Prostate gland (tissue), 2 donors: ENCODE data around the gene ARHGAP45. TPM values are rescaled to one million over a fixed set of nuclear protein-coding genes. Genes with fewer than 3 reads are reported as not detected.

Experiments
- DNase-seq: peaks from one replicate; pipeline ENCODE4 v3.0.0-alpha.2; 2019; ENCODE audit warnings: low spot score
- H3K27ac ChIP-seq, 2 donors: fragments of 200-600 bp; sonication (generic); 2 replicates each; pipeline ENCODE4 v1.5.1; 2017 to 2019
- H3K27me3 ChIP-seq: fragments of 200-600 bp; sonication (generic); replicated peaks from 2 replicates; pipeline ENCODE4 v1.5.1; 2019; ENCODE audit not compliant: insufficient read depth
- H3K36me3 ChIP-seq, 2 donors: fragments of 200-600 bp; sonication (generic); 1 replicate in 1 of 2; 2 replicates in 1 of 2; pipeline versions ENCODE4 v1.5.1 to v1.8.1; 2017 to 2019
- H3K4me1 ChIP-seq: fragments of 200-600 bp; sonication (generic); replicated peaks from 2 replicates; pipeline ENCODE4 v1.5.1; 2019
- H3K4me3 ChIP-seq, 2 donors: fragments of 200-600 bp; sonication (generic); 2 replicates each; pipeline ENCODE4 v1.5.1; 2017 to 2019
- H3K9me3 ChIP-seq: fragments of 200-600 bp; sonication (generic); 2 replicates; pipeline ENCODE4 v1.5.1; 2017
- POLR2A ChIP-seq: fragments of 450-650 bp; IDR thresholded peaks from one replicate; pipeline ENCODE4 v1.6.1; 2016; ENCODE audit warnings: antibody characterized with exemption, mild to moderate bottlenecking
- POLR2AphosphoS5 ChIP-seq: sonication (generic); formaldehyde crosslinking; IDR thresholded peaks from one replicate; pipeline ENCODE4 v1.6.1; 2017; ENCODE audit warnings: antibody characterized with exemption
- WGBS: methylation state at CpG from one replicate; pipeline ENCODE4 v1.1.5; 2018; 5-methylcytosine and 5-hydroxymethylcytosine counted together
- intact Hi-C: fragments of 100-400 bp; cut with DNase I; formaldehyde crosslinking; loops from one replicate; pipeline ENCODE4 v1.14.2; 2022
- total RNA-seq, 2 donors: library from RNA; depleted of rRNA; stranded (reverse); fragments of >200 nt; gene quantifications; one replicate each; pipeline ENCODE4 v1.1.0, GENCODE V29; 2016
- TF ChIP-seq, protein P1 (sequence below), 4 experiments: fragments of 200-600 bp in 2 of 4; fragments of 450-650 bp in 2 of 4; sonication (generic) in 2 of 4; IDR thresholded peaks; 1 replicate in 3 of 4; 2 replicates in 1 of 4; pipeline ENCODE4 v1.5.1; 2016 to 2019; ENCODE audit warnings: antibody characterized with exemption in 4 of 4, mild to moderate bottlenecking in 2 of 4, moderate library complexity in 2 of 4

The ARHGAP45 gene
- total RNA-seq, 2 donors from 2014 or later: 8.9 to 26.2 TPM

- Histone ChIP-seq H3K4me1 (no peaks in the 10 kb centered on the region), H3K27ac (no peak overlapping the region), H3K4me3 (no peak overlapping the region), H3K27me3 (no peaks in the 10 kb centered on the region), H3K9me3 (no peaks in the 10 kb centered on the region), H3K36me3 (peaks cover 0 to 6% of the 10 kb centered on the region in 2 donors)
- no peak for DNase-seq
- intact Hi-C loops: no loop called here
- TF ChIP-seq POLR2AphosphoS5: no peak
- no peak for TF ChIP-seq POLR2A
- 81% methylated on average over 21 of the region's 21 CpGs for WGBS
Measured at GRCh38 chr19:1086613-1087012, 19.6 kb downstream of the ARHGAP45 start.

DNA sequence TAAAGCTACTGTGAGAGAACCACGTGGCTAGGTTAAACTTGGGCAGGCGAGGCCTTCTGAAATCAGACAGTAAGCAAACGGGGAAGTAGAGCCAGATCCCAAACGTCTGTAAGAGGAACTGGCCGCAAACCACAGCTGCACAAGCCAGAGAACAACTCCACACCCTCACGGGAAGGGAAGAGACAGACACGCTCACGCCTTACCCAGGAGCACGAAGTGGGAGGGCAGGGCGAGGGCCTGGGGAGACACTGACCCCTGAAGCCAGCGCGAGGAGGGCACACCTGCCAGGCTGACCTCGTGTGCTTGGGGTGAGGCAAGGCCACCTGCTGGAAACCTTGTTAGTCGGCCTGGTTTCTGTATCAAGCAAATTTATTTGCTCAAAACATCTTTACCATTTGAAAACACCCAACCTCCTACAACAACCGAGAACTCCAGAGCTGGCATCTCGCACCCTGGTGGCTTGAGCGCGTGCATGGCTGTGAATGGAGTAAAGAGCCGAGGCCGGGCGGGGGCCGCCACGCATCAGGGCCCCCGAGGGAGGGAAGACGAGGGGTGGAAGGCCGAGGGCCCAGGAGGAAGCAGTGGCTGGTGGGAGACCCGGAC lies 20.9 kb downstream of the ARHGAP45 start:
- Histone ChIP-seq H3K36me3 (peaks cover 0 to 10% of the 10 kb centered on the region in 2 donors), H3K27ac (no peak overlapping the region), H3K4me1 (no peaks in the 10 kb centered on the region), H3K9me3 (no peaks in the 10 kb centered on the region), H3K27me3 (no peaks in the 10 kb centered on the region), H3K4me3 (no peak overlapping the region)
- DNase-seq: no peak
- intact Hi-C loops: no loop called here
- TF ChIP-seq POLR2A: no peak
- TF ChIP-seq POLR2AphosphoS5: no peak
- TF ChIP-seq, protein P1, sequence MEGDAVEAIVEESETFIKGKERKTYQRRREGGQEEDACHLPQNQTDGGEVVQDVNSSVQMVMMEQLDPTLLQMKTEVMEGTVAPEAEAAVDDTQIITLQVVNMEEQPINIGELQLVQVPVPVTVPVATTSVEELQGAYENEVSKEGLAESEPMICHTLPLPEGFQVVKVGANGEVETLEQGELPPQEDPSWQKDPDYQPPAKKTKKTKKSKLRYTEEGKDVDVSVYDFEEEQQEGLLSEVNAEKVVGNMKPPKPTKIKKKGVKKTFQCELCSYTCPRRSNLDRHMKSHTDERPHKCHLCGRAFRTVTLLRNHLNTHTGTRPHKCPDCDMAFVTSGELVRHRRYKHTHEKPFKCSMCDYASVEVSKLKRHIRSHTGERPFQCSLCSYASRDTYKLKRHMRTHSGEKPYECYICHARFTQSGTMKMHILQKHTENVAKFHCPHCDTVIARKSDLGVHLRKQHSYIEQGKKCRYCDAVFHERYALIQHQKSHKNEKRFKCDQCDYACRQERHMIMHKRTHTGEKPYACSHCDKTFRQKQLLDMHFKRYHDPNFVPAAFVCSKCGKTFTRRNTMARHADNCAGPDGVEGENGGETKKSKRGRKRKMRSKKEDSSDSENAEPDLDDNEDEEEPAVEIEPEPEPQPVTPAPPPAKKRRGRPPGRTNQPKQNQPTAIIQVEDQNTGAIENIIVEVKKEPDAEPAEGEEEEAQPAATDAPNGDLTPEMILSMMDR (IDR thresholded peaks at IDR 0.05): no peak
- WGBS: 69% methylated on average over 27 of the region's 27 CpGs

- DNase-seq: no peak
- Histone ChIP-seq H3K4me3 (no peak overlapping the region), H3K9me3 (no peaks in the 10 kb centered on the region), H3K27me3 (no peaks in the 10 kb centered on the region), H3K36me3 (peaks cover 0 to 10% of the 10 kb centered on the region in 2 donors), H3K27ac (no peak overlapping the region), H3K4me1 (no peaks in the 10 kb centered on the region)
- no peak for TF ChIP-seq POLR2A
- TF ChIP-seq POLR2AphosphoS5: no peak
- TF ChIP-seq, protein P1 (IDR thresholded peaks at IDR 0.05): no peak
- intact Hi-C loops: no loop called here
- 87% methylated on average over 26 of the region's 27 CpGs for WGBS
Measured at GRCh38 chr19:1088416-1089010, 21.5 kb downstream of the ARHGAP45 start.

GRCh38 chr19:1089126-1089771 lies 22.3 kb downstream of the ARHGAP45 start:
- peaks cover 0 to 10% of the 10 kb centered on the region in 2 donors for H3K36me3 ChIP-seq
- H3K4me1 ChIP-seq: peaks cover 7% of the 10 kb centered on the region
- no peak for DNase-seq
- no peaks in the 10 kb centered on the region for H3K27me3 ChIP-seq
- H3K27ac ChIP-seq: no peak overlapping the region
- H3K4me3 ChIP-seq: no peak overlapping the region
- intact Hi-C loops: no loop called here
- no peaks in the 10 kb centered on the region for H3K9me3 ChIP-seq
- TF ChIP-seq POLR2AphosphoS5: no peak
- no peak for TF ChIP-seq POLR2A
- TF ChIP-seq, protein P1 (IDR thresholded peaks at IDR 0.05): no peak
- 94% methylated on average over 32 of the region's 32 CpGs for WGBS

GRCh38 chr19:1089891-1090290 lies 22.9 kb downstream of the ARHGAP45 start:
- H3K36me3 ChIP-seq: peaks cover 0 to 10% of the 10 kb centered on the region in 2 donors
- intact Hi-C loops: no loop called here

More at GRCh38 chr19:1089891-1090290, 22.9 kb downstream of the ARHGAP45 start:
- Histone ChIP-seq H3K27ac (no peak overlapping the region), H3K9me3 (no peaks in the 10 kb centered on the region), H3K4me1 (peaks cover 7% of the 10 kb centered on the region), H3K27me3 (no peaks in the 10 kb centered on the region), H3K4me3 (no peak overlapping the region)
- DNase-seq: no peak
- TF ChIP-seq POLR2AphosphoS5 (no peak), POLR2A (no peak)
- TF ChIP-seq, protein P1 (IDR thresholded peaks at IDR 0.05): no peak
- 76% methylated on average over 20 of the region's 22 CpGs for WGBS
